CD4-positive, alpha-beta T cell (primary cell): ENCODE measurements around the gene PYDC1. TPM values are rescaled to one million over a fixed set of nuclear protein-coding genes. Genes with fewer than 3 reads are reported as not detected.
A peak's percentile ranks its signal among the peaks of the same experiment; 100 is the strongest.

Experiments used
- ATAC-seq: fragments of 200-7000 bp; cut with Tn5 transposase; one replicate; pipeline ENCODE4 v1.10.0; 2022; ENCODE audit warnings: mild to moderate bottlenecking; ENCODE audit not compliant: poor library complexity
- CTCF ChIA-PET: fragments of 350-600 bp; sonication (Branson Sonifier 250); formaldehyde crosslinking; loops from one replicate; lab custom pipeline; 2021; ENCODE audit warnings: antibody characterized with exemption, inconsistent platforms; lab: Charles Lee
- POLR2A ChIA-PET: fragments of 350-600 bp; sonication (Branson Sonifier 250); formaldehyde crosslinking; loops from one replicate; lab custom pipeline; 2021; ENCODE audit warnings: antibody characterized with exemption, inconsistent platforms; lab: Charles Lee
- DNase-seq, 14 experiments: peaks; one replicate each; pipeline ENCODE4 v3.0.0-alpha.2; 2013 to 2020; ENCODE audit warnings: mixed read lengths in 2 of 14
- H3K27ac ChIP-seq, 2 donors: one replicate each; pipeline versions ENCODE4 v1.5.1 to v1.7.0; 2013; ENCODE audit warnings: low read length in 2 of 2, low read depth in 1 of 2, mild to moderate bottlenecking in 1 of 2
- H3K27me3 ChIP-seq, 2 experiments: 1 replicate in 1 of 2; 2 replicates in 1 of 2; pipeline versions ENCODE4 v1.6.1 to v1.7.0; 2013; ENCODE audit warnings: low read length in 2 of 2, control low read depth in 1 of 2, mild to moderate bottlenecking in 1 of 2, moderate library complexity in 1 of 2; ENCODE audit not compliant: insufficient read depth in 2 of 2, control insufficient read depth in 1 of 2
- H3K36me3 ChIP-seq: one replicate; pipeline ENCODE4 v1.6.1; 2013; ENCODE audit warnings: low read length, control low read depth; ENCODE audit not compliant: insufficient read depth
- H3K4me1 ChIP-seq: one replicate; pipeline ENCODE4 v1.6.1; 2013; ENCODE audit warnings: low read length, control low read depth; ENCODE audit not compliant: insufficient read depth
- H3K4me3 ChIP-seq: one replicate; pipeline ENCODE4 v1.5.1; 2013; ENCODE audit warnings: mild to moderate bottlenecking, low read length, moderate library complexity
- H3K9me3 ChIP-seq, 2 experiments: 1 replicate in 1 of 2; 2 replicates in 1 of 2; pipeline versions ENCODE4 v1.6.1 to v1.7.0; 2013; ENCODE audit warnings: low read length in 2 of 2, mild to moderate bottlenecking in 2 of 2, control low read depth in 1 of 2, moderate library complexity in 1 of 2; ENCODE audit not compliant: control insufficient read depth in 1 of 2, insufficient read depth in 1 of 2
- H3K27ac Mint-ChIP-seq: one replicate; pipeline ENCODE4 v1.8.0; 2020; ENCODE audit warnings: mixed read lengths
- H3K27me3 Mint-ChIP-seq: one replicate; pipeline ENCODE4 v1.8.0; 2021; ENCODE audit warnings: mixed read lengths
- H3K36me3 Mint-ChIP-seq: one replicate; pipeline ENCODE4 v1.8.0; 2021; ENCODE audit warnings: low read depth, mixed read lengths
- H3K4me1 Mint-ChIP-seq: one replicate; pipeline ENCODE4 v1.8.0; 2021; ENCODE audit warnings: low read depth, mixed read lengths
- H3K4me3 Mint-ChIP-seq: one replicate; pipeline ENCODE4 v1.8.0; 2020; ENCODE audit warnings: mild to moderate bottlenecking, mixed read lengths
- H3K9me3 Mint-ChIP-seq: one replicate; pipeline ENCODE4 v1.8.0; 2020; ENCODE audit warnings: mixed read lengths
- intact Hi-C, 2 experiments: fragments of 100-400 bp; cut with DNase I in 1 of 2; cut with micrococcal nuclease in 1 of 2; formaldehyde crosslinking; loops; one replicate each; pipeline versions ENCODE4 v1.15.1 to v1.9.0; 2023 to 2025; cut with DNase I, micrococcal nuclease
- total RNA-seq, 174 experiments: library from RNA in 2 of 174; stranded (reverse) in 2 of 174; gene quantifications; one replicate each; pipeline ENCODE4 v1.2.3 and lab custom pipeline; 2021 to 2026
- TF ChIP-seq, protein P1 (sequence below): fragments of 200-600 bp; IDR thresholded peaks from one replicate; pipeline ENCODE4 v1.8.0; 2022; ENCODE audit warnings: antibody characterized with exemption, mild to moderate bottlenecking

PYDC1 gene
- total RNA-seq, 2 experiments from 2014 or later: not detected

DNA sequence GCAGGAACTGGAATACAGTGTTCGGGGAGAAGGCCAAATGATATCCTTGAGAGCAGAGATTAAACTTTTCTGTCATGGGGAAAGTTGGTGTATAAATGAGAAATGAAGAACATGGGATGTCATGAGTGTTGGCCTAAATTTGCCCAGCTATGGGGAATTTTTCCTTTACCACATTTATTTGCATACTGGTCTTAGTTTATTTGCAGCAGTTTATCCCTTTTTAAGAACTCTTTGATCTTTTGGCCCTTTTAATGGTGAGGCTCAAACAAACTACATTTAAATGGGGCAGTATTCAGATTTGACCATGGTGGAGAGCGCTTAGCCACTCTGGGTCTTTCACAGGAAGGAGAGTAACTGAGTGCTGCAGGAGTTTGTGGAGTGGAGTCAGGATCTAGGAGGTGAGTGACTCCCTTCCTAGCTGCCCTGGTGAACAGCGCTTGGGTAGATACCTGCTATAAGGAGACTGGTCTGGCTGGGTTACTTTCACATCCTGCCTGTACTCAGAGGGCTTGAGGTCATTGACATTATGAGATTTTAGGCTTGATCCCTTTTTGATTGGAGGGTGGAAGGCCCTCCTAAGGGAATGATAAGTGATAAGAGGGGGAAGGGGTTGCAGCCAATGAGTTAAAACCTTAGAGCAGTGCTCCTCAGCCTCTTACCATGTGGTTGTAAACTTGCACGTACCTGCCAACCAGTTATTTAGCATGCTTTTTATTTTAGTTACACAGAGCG lies 25.1 kb downstream of the PYDC1 start:
- H3K27me3 ChIP-seq: no peaks in the 10 kb centered on the region
- ChIA-PET CTCF (interaction anchor here (0.6 kb wide), 1 partner anchor 26 kb away, joined by 3 read pairs; no protein-coding TSS in a partner anchor), POLR2A (interaction anchor here (1.6 to 3.6 kb wide), 3 partner anchors 9 to 12 kb away, joined by 4 to 30 read pairs (median 28); partner anchors contain the start of genes FUS and PYCARD)
- intact Hi-C loops: no loop called here
- H3K36me3 ChIP-seq: peaks cover 100% of the 10 kb centered on the region
- no peak overlapping the region for H3K27ac ChIP-seq
- TF ChIP-seq, protein P1, sequence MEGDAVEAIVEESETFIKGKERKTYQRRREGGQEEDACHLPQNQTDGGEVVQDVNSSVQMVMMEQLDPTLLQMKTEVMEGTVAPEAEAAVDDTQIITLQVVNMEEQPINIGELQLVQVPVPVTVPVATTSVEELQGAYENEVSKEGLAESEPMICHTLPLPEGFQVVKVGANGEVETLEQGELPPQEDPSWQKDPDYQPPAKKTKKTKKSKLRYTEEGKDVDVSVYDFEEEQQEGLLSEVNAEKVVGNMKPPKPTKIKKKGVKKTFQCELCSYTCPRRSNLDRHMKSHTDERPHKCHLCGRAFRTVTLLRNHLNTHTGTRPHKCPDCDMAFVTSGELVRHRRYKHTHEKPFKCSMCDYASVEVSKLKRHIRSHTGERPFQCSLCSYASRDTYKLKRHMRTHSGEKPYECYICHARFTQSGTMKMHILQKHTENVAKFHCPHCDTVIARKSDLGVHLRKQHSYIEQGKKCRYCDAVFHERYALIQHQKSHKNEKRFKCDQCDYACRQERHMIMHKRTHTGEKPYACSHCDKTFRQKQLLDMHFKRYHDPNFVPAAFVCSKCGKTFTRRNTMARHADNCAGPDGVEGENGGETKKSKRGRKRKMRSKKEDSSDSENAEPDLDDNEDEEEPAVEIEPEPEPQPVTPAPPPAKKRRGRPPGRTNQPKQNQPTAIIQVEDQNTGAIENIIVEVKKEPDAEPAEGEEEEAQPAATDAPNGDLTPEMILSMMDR: no peak
- H3K4me1 ChIP-seq: peaks cover 19% of the 10 kb centered on the region
- Mint-ChIP-seq H3K27me3 (no peaks in the 10 kb centered on the region), H3K9me3 (no peaks in the 10 kb centered on the region), H3K4me1 (peaks cover 80% of the 10 kb centered on the region), H3K4me3 (peak overlapping the region; percentile 6), H3K27ac (peak overlapping the region; percentile 64), H3K36me3 (peaks cover 100% of the 10 kb centered on the region)
- H3K9me3 ChIP-seq: no peaks in the 10 kb centered on the region
- no peak for ATAC-seq
- no peak overlapping the region for H3K4me3 ChIP-seq
- DNase-seq: no peak

GRCh38 chr16:31190818-31191444 lies 26.0 kb downstream of the PYDC1 start:
- Mint-ChIP-seq H3K9me3 (no peaks in the 10 kb centered on the region), H3K36me3 (peaks cover 100% of the 10 kb centered on the region), H3K4me1 (peaks cover 83% of the 10 kb centered on the region), H3K4me3 (peak overlapping the region; percentile 30), H3K27ac (peak overlapping the region; percentile 64), H3K27me3 (no peaks in the 10 kb centered on the region)
- ChIA-PET POLR2A (interaction anchor here (0.6 to 3.6 kb wide), 3 partner anchors 10 to 14 kb away, joined by 4 to 30 read pairs (median 28); partner anchors contain the start of genes FUS and PYCARD), CTCF (no interaction called here)
- TF ChIP-seq, protein P1: no peak
- peaks cover 100% of the 10 kb centered on the region for H3K36me3 ChIP-seq
- no peak overlapping the region for H3K4me3 ChIP-seq
- intact Hi-C loops: no loop called here
- no peak for ATAC-seq
- H3K4me1 ChIP-seq: peaks cover 28% of the 10 kb centered on the region
- H3K27me3 ChIP-seq: no peaks in the 10 kb centered on the region
- no peaks in the 10 kb centered on the region for H3K9me3 ChIP-seq
- H3K27ac ChIP-seq: no peak overlapping the region
- no peak for DNase-seq

DNA sequence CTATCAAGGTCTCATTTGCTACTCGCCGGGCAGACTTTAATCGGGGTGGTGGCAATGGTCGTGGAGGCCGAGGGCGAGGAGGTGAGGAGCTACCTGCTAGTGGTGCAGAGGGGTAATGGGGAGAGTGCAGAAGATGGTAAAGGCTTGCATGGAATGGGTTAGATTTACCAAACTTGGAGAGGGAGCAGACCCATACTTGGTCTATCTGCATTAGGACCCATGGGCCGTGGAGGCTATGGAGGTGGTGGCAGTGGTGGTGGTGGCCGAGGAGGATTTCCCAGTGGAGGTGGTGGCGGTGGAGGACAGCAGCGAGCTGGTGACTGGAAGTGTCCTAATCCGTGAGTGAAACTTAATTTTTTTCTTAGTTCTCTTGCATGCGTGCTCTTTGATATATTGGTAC lies 26.9 kb downstream of the PYDC1 start:
- peaks cover 36% of the 10 kb centered on the region for H3K4me1 ChIP-seq
- no peaks in the 10 kb centered on the region for H3K9me3 Mint-ChIP-seq
- intact Hi-C loops: no loop called here
- peak overlapping the region; percentile 32 for H3K4me3 Mint-ChIP-seq
- ChIA-PET POLR2A (interaction anchor here (0.6 to 3.6 kb wide), 4 partner anchors 10 to 33 kb away, joined by 4 to 30 read pairs (median 16); partner anchors contain the start of genes FUS and PYCARD), CTCF (no interaction called here)
- TF ChIP-seq, protein P1: no peak
- H3K27ac ChIP-seq: peak overlapping the region in 1 of 2 donors; percentile 26
- H3K27me3 Mint-ChIP-seq: no peaks in the 10 kb centered on the region
- ATAC-seq (no peak), DNase-seq (peak in 1 of 14 experiments; percentile 17)
- no peaks in the 10 kb centered on the region for H3K9me3 ChIP-seq
- H3K36me3 ChIP-seq: peaks cover 100% of the 10 kb centered on the region
- H3K36me3 Mint-ChIP-seq: peaks cover 100% of the 10 kb centered on the region
- H3K4me3 ChIP-seq: no peak overlapping the region
- H3K27ac Mint-ChIP-seq: peak overlapping the region; percentile 64
- H3K27me3 ChIP-seq: no peaks in the 10 kb centered on the region
- H3K4me1 Mint-ChIP-seq: peaks cover 88% of the 10 kb centered on the region
